ENCODE measurements around the gene SWI5. TPM values are rescaled to one million over a fixed set of nuclear protein-coding genes. Genes with fewer than 3 reads are reported as not detected.
"Not testable (repeated sequence)": the region's sequence is repeated elsewhere in the genome, so short reads cannot be mapped to it uniquely, and the experiment has no call there.

The SWI5 gene
- 14.7 TPM for total RNA-seq (2013)
- polyA plus RNA-seq (10 to 100 TPM; 14.4 to 18.0 (median 16.2) TPM), polyA minus RNA-seq (5.5 and 9.5 TPM in 2 replicates), total RNA-seq (0.59 to 3.2 (median 2.6) reads per million in 11 experiments)

DNA sequence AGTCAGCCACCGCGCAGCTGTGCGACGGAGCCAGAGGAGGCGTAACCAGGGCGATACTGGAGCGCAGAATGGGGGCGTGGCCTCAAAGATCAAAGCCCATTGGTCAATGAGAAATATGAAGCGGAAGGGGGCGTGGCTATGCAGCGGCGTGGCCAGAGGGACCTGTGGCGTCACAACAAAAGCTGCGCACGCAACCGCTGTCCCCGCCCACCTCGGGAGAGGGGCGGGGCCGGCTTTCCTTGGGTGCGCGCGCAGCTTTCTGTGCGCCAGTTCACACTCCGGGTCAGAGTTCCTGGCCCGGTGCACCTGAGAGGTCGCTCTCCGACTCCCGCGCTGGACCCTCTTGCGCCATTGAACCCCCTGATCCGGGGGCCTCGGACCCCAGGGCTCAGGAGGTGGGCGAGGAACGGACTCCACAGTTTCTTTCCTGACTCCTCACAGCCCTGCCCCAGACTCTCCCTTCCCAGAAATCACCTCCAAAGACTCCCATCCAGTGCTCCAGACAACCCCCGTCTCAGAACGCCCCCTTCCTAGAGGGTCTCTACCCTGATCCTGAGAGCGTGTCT, at the start of gene SWI5:
Gene SWI5 (plus strand): TSS at position 269 of the 566 bp plus-strand sequence.
- H3K9me3 Mint-ChIP-seq = no peaks in the 10 kb centered on the region
- H3K36me3 Mint-ChIP-seq = peaks cover 25 to 30% of the 10 kb centered on the region in 2 donors
- Histone ChIP-seq H3K79me2 (ENCODE audit: insufficient read depth, low read length) (peaks cover 20% of the 10 kb centered on the region), H3K4me3 (replicated peaks in 1 of 3; ENCODE audit: low read depth in 2 of 3, low read length in 3 of 3) (peak within 1 kb of the TSS; percentile 61 to 90 (median 88)), H3K27ac (ENCODE audit: low read depth in 1 of 2, low read length in 2 of 2) (peak within 1 kb of the TSS; percentile 47 to 91), H4K20me1 (ENCODE audit: insufficient read depth, low read length) (no peaks in the 10 kb centered on the region), H3K9me3 (replicated peaks in 1 of 2; ENCODE audit: control insufficient read depth in 1 of 2, insufficient read depth in 1 of 2, low read length in 2 of 2) (no peaks in the 10 kb centered on the region), H3K4me2 (replicated peaks; ENCODE audit: extremely low read depth, low read length, poor library complexity, severe bottlenecking) (peak within 1 kb of the TSS; percentile 82), H3K9ac (ENCODE audit: insufficient read depth, low read length, poor library complexity, severe bottlenecking) (peak within 1 kb of the TSS; percentile 91), H2AFZ (ENCODE audit: insufficient read depth, low read depth, low read length, poor library complexity, severe bottlenecking) (peak within 1 kb of the TSS; percentile 93), H3K4me1 (ENCODE audit: control insufficient read depth in 1 of 2, insufficient read depth in 2 of 2, low read length in 2 of 2) (peaks cover 24 to 28% of the 10 kb centered on the region in 2 donors), H3K27me3 (ENCODE audit: control insufficient read depth in 2 of 2, insufficient read depth in 2 of 2, low read length in 2 of 2) (no peaks in the 10 kb centered on the region), H3K36me3 (replicated peaks in 1 of 2; ENCODE audit: control insufficient read depth in 1 of 2, insufficient read depth in 2 of 2, low read length in 2 of 2) (peaks cover 14 to 28% of the 10 kb centered on the region in 2 donors)
- DNase-seq = peak; percentile 99 to 100 (median 100)
- H3K4me3 Mint-ChIP-seq = peak within 1 kb of the TSS; percentile 94 to 97
- peaks cover 34% of the 10 kb centered on the region for H3K4me1 Mint-ChIP-seq
- peaks cover 0 to 6% (median 0%) of the 10 kb centered on the region in 3 donors for H3K27me3 Mint-ChIP-seq (ENCODE audit: low read depth in 3 of 3)
- intact Hi-C loops (cut with micrococcal nuclease) = loop anchor here (5.0 kb wide), 2 partner anchors 46 to 96 kb away; partner anchors contain the start of genes COQ4 (in 2 of the 2), TRUB2 (in 2 of the 2) and URM1 (in 1 of the 2)
- 0% methylated on average over 38 of the region's 38 CpGs for WGBS (ENCODE audit: insufficient coverage)
- peak within 1 kb of the TSS; percentile 91 to 98 (median 94) for H3K27ac Mint-ChIP-seq
- TF ChIP-seq CTCF (IDR thresholded peaks at IDR 0.05) = no peak

GRCh38 chr9:128226412-128226801, 49.7 kb upstream of the SWI5 start:
- H3K27ac ChIP-seq (ENCODE audit: low read depth in 1 of 2, low read length in 2 of 2) = no peak overlapping the region
- H3K27ac Mint-ChIP-seq = peak overlapping the region; percentile 6 to 82 (median 60)

GRCh38 chr9:128230897-128231296, 45.2 kb upstream of the SWI5 start:
- H3K9me3 Mint-ChIP-seq; H3K79me2 ChIP-seq (ENCODE audit: insufficient read depth, low read length); DNase-seq; H3K27ac ChIP-seq (ENCODE audit: low read depth in 1 of 2, low read length in 2 of 2); H3K4me3 Mint-ChIP-seq; H3K27me3 Mint-ChIP-seq (ENCODE audit: low read depth in 3 of 3); H3K4me1 ChIP-seq (ENCODE audit: control insufficient read depth in 1 of 2, insufficient read depth in 2 of 2, low read length in 2 of 2); H3K36me3 Mint-ChIP-seq; H3K4me2 ChIP-seq (replicated peaks; ENCODE audit: extremely low read depth, low read length, poor library complexity, severe bottlenecking); H3K9me3 ChIP-seq (replicated peaks in 1 of 2; ENCODE audit: control insufficient read depth in 1 of 2, insufficient read depth in 1 of 2, low read length in 2 of 2); H3K9ac ChIP-seq (ENCODE audit: insufficient read depth, low read length, poor library complexity, severe bottlenecking); intact Hi-C loops (cut with micrococcal nuclease); H2AFZ ChIP-seq (ENCODE audit: insufficient read depth, low read depth, low read length, poor library complexity, severe bottlenecking); H3K27me3 ChIP-seq (ENCODE audit: control insufficient read depth in 2 of 2, insufficient read depth in 2 of 2, low read length in 2 of 2); H3K4me3 ChIP-seq (replicated peaks in 1 of 3; ENCODE audit: low read depth in 2 of 3, low read length in 3 of 3); H4K20me1 ChIP-seq (ENCODE audit: insufficient read depth, low read length); H3K36me3 ChIP-seq (replicated peaks in 1 of 2; ENCODE audit: control insufficient read depth in 1 of 2, insufficient read depth in 2 of 2, low read length in 2 of 2): not testable (repeated sequence)
- peaks cover 12% of the 10 kb centered on the region for H3K4me1 Mint-ChIP-seq
- WGBS (ENCODE audit: insufficient coverage) = 90% methylated on average over 2 of the region's 7 CpGs
- H3K27ac Mint-ChIP-seq = peak overlapping the region in 1 of 7 donors; percentile 24

More at GRCh38 chr9:128226412-128226801, 49.7 kb upstream of the SWI5 start:
- Histone ChIP-seq H3K9me3 (replicated peaks in 1 of 2; ENCODE audit: control insufficient read depth in 1 of 2, insufficient read depth in 1 of 2, low read length in 2 of 2) (no peaks in the 10 kb centered on the region), H3K27me3 (ENCODE audit: control insufficient read depth in 2 of 2, insufficient read depth in 2 of 2, low read length in 2 of 2) (no peaks in the 10 kb centered on the region), H2AFZ (ENCODE audit: insufficient read depth, low read depth, low read length, poor library complexity, severe bottlenecking) (no peak overlapping the region), H3K79me2 (ENCODE audit: insufficient read depth, low read length) (no peaks in the 10 kb centered on the region), H3K4me3 (replicated peaks in 1 of 3; ENCODE audit: low read depth in 2 of 3, low read length in 3 of 3) (no peak overlapping the region), H3K9ac (ENCODE audit: insufficient read depth, low read length, poor library complexity, severe bottlenecking) (no peak overlapping the region), H3K4me2 (replicated peaks; ENCODE audit: extremely low read depth, low read length, poor library complexity, severe bottlenecking) (no peak overlapping the region), H4K20me1 (ENCODE audit: insufficient read depth, low read length) (no peaks in the 10 kb centered on the region), H3K36me3 (replicated peaks in 1 of 2; ENCODE audit: control insufficient read depth in 1 of 2, insufficient read depth in 2 of 2, low read length in 2 of 2) (no peaks in the 10 kb centered on the region), H3K4me1 (ENCODE audit: control insufficient read depth in 1 of 2, insufficient read depth in 2 of 2, low read length in 2 of 2) (peaks cover 7 to 9% of the 10 kb centered on the region in 2 donors)
- WGBS (ENCODE audit: insufficient coverage) = no CpG with 5 or more reads among the region's 5 CpGs
- intact Hi-C loops (cut with micrococcal nuclease) = no loop called here
- Mint-ChIP-seq H3K4me1 (peaks cover 12% of the 10 kb centered on the region), H3K9me3 (peaks cover 0 to 2% (median 0%) of the 10 kb centered on the region in 7 donors), H3K27me3 (ENCODE audit: low read depth in 3 of 3) (peaks cover 1 to 7% (median 2%) of the 10 kb centered on the region in 3 donors), H3K36me3 (no peaks in the 10 kb centered on the region), H3K4me3 (no peak overlapping the region)
- peak; percentile 63 to 82 (median 69) for DNase-seq
- no peak for TF ChIP-seq CTCF (IDR thresholded peaks at IDR 0.05)

Measured in CD14-positive monocyte (primary cell).